Middle frontal gyrus (tissue), 1 donor: ENCODE measurements around the gene PDE4DIP.
"Not testable (repeated sequence)": the region's sequence is repeated elsewhere in the genome, so short reads cannot be mapped to it uniquely, and the experiment has no call there.

ENCODE experiments used
- DNase-seq: peaks from one replicate; pipeline ENCODE4 v3.0.0-alpha.2; 2015; ENCODE audit warnings: low spot score; ENCODE audit errors: extremely low spot score

The PDE4DIP gene

DNA sequence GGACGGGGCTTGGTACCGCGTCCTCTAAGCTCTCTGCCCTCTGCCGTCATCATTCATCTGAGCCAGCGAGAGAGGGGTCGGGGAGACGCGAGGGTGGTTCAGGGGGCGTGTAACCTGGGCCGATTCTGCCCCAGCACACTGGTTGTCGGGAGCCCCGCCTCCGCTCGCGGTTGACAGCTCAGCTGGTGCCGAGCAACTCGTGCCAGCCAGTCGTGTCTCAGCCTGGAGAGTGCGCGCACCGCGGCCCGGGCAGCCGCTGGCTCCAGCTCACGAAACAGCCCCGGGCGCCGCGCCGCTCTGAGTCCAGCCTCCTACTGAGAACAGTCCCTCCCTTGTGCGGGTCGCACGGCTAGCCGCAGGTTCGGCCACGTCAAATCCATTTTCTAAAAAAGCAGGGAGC, at the start of gene PDE4DIP:
TSS of gene PDE4DIP (plus strand) at position 209 of the 400 bp plus-strand sequence. CDS start 347 bp downstream, outside the sequence.
- DNase-seq: not testable (repeated sequence)

DNA sequence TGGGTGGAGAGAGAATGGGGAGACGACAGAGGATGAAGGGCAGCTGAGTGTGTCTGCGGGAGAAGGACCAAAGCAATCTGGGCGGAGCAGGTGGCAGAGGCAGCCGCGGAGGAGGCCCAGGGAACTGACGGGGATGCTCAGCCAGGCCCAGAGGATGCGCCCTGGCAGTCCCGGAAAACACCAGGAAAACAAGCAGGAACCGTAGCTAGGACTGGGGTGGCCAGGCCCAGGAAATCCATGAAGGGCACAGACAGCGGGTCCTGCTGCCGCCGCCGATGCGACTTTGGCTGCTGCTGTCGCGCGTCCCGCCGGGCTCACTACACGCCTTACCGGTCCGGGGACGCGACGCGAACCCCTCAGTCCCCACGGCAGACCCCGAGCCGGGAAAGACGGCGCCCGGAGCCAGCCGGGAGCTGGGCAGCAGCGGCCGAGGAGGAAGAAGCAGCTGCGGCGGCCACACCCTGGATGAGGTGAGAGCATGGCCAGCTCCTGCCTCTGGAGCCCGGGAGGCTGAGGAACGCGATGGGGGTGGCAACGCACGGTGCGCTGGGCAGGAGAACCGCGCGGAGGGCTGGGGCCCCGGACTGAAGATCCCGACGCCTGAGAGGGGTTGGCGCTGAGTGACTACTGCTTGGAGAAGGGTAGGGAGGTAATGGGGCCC, 35.8 kb upstream of the PDE4DIP start:
- not testable (repeated sequence) for DNase-seq

DNA sequence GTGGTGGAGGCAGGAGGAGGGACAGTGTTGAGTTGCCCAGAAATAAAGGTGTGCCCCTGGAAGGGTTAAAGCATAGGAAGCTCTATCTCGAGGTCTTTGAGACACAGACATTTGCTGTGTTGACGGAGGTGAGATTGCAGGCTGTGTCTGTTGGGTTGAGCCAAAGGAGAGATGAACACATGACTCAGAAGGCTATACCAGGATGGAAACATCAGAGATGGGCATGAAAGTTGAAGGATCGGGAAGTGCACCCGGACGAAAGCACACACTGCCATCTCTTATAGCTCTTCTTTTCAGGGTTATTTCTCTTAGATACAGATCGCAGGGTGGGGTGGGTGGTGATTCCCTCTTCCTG, 35.3 kb upstream of the PDE4DIP start:
- DNase-seq: not testable (repeated sequence)

DNA sequence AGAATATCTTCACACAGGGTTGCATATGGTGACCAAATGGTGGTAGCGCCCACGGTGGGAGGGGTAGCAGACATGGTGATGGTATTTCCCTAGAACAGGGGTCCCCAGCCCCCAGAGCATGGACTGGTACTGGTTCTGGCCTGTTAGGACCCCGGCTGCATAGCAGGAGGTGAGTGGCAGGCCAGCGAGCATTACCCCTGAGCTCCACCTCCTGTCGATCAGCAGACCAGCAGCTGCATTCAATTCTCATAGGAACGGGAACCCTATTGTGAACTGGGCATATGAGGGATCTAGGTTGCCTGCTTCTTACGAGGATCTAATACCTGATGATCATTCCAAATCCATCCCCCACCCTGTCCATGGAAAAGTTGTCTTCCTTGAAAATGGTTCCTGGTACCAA, 22.0 kb upstream of the PDE4DIP start:
- DNase-seq: not testable (repeated sequence)

DNA sequence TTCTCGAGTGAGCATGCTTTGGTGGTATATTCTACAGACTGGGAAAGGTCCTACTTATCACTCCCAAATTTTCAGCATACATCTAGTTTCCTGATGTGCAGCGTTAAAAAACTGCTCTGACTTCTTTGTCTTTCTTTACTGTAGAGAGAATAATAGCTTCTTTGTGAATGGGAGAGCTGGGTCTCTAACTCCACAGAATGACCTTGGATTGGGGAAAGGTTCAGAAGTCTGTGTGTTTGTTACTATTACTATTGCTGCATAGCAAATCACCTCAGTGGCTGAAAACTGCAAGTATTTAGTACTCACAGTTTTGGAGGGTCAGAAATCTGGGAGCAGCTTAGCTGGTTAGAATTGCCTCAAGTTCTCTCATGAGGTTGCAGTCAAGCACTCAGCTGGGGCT, 20.4 kb upstream of the PDE4DIP start:
- DNase-seq: not testable (repeated sequence)

DNA sequence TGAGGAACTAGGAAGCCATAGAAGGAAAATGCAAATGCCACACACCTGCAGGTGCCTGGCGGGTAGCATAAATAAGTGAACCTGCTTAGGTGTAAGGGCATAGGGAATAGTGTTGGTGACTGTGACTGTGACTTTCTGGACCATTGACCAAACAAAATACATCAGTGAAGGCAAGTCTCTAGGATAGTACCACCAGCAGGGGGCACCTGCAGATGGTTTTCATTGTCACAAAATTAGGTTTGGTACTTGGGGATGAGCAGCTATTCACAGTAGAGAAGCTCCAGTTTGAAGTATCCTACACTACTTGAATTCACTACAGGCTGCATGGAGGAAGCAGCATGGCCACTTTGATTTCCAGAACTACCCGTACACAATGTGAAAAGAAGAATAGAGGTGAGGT, 19.2 kb upstream of the PDE4DIP start:
- DNase-seq: not testable (repeated sequence)

DNA sequence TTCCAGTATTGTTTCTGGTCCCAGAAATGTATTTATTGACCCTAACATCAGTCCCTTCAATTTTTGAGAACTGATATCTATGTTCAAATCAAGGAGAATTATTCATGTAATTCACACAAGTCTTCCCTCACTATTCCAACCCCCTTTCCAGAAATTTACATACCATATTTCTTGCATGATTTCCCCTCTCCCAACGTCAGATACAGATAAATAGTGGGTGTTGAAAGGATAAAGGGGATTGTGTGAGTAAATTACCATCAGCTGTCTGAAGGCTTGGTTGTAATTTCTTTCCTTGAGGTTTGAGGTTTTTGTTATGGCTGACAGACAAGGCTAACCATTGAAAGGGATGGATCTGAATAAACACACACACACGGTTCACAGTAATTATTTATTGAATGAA, 15.7 kb upstream of the PDE4DIP start:
- not testable (repeated sequence) for DNase-seq

DNA sequence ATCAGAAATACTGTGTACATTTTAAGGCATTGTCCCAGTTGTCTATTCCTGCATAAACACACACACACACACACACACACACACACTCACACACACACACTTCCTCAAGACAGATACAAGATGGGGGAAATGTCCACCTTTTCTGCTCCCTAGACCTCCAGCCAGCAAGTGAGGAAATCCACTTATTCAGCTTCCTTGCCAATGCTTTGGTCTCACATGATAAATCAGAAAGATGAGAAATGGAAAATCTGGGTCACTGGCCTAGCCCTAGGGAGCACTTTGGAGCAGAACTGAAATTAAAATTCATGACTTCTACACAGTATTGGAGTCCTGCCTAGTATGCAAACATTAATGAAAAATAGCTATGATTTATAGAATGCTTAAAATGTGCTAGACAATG, 15.3 kb upstream of the PDE4DIP start:
- not testable (repeated sequence) for DNase-seq

DNA sequence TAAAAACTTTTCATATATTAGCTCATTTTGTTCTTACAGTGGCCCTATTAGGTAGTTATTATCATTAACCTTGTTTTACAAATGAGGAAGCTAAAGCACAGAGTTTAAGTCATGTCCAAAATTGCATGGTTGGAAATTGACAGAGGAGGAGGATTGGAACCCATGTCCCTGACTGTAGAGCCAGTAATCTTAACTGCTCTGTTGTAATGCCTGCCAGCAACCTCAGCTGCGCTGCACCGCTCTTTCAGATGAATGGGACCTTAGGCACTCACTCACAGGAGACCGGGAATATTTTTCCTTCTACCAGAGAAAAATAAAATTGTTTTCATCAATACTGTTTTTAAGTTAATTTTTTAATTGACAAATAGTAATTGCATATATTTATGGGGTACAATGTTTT, 14.9 kb upstream of the PDE4DIP start:
- DNase-seq: not testable (repeated sequence)

DNA sequence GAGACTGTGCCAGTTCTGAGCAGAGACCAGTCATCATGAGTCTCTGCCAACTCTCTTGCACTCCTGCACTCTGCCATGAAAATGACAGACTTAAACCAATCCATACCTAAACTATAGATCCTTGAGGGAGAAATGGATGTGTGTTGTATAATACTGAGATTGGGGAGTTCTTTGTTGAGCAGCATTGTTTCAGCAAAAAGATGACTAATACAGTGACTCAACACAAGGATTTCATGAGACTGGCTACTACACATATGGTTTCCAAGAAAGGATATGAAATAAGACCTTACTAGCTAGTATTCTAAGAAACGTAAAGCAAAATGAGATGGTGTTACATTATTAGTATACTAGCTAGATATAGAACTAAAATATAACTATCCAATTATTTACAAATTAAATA, 3.0 kb upstream of the PDE4DIP start:
- DNase-seq: not testable (repeated sequence)

DNA sequence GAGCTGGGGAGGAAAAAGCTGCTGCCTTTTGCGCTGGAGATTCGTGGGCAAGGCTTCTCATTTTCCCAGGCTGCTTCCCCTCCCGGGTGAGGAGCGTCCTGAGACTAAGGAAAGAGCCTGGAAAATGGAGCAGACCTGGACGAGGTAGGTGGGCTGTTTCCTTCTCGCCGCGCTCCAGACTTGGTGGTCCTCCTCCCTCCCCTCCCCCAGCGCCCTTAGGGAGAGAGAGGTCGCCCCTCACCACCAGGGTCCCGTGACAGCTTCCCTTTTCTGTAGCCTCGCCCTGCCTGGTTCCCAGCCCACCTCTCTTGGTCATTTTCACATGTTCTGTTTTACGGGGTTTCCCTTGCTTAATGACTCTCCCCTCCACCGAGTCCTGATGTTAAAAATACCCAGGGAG, 423 bp downstream of the PDE4DIP start:
- not testable (repeated sequence) for DNase-seq

DNA sequence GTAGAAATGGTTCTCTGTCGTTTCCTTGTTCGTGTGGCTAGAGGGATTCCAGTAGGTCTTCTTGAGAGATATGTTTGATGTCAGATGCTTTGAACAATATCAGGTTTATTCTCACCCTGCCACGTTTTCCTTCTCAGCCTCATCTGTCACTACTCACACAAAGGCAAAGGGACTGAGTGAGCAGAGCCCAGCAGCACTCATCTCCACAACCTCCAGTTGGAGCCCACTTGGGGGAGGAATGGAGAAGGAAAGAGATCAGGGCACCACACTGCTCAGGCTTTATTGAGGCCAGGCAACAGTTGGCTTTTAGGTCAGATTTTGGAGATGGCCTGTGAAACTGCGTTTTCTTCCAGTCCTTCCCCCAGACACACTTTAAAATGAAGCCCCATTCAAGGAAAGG, 840 bp downstream of the PDE4DIP start:
- DNase-seq: not testable (repeated sequence)

DNA sequence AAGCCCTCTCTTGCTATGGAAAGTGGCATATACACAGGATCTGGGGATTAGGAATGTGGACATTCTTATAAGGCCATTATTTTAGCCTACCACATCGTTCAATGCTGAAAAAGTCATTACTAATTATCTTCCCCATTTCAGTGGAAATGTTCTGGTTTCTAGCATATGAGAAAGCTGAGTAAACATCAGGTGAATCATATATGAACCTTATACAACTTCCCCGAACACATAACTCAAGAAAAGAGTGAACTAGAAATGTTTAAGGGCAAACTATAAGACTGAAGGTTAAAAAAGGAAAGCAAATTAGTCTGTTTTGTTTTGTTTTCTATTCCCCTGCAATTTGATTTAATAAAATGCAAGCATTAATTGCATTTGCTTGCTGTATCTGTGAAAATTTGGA, 6.1 kb downstream of the PDE4DIP start:
- DNase-seq: not testable (repeated sequence)

DNA sequence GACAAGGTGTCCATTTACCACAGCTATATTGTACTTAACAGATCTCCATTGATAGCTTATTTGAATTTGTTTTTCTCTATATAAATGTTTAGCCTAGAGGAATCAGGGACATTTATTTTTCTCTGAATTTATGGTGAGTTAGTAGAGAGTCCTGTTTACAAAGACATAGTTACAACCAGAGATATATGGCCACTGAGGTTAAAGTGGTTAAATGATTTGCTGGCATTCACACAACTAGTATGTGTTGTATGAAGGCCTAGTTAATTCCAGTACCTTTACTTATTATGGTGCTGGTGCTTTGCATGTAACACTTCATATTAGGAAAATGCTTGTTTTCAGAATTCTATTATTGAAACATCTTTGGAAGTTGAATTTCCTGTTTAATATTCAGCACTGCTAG, 6.6 kb downstream of the PDE4DIP start:
- not testable (repeated sequence) for DNase-seq

DNA sequence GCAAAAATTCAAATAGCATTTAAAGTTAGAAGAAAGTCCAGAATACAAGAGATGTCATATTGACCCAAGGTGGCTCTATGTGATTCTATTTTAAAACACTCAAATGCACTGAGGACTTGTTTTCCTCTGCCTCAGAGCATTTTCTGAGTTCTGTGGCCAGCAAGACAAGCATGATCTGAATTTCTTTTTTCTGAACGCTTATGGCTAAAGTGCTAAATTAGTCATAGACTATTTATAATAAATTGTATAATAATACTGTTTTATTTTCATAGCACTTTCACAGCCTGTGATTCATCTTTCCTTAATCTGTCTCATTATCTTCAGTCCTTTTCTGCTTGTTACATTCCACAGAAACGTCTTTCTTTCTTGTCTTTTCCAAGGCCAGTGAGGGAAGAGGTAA, 7.5 kb downstream of the PDE4DIP start:
- not testable (repeated sequence) for DNase-seq

DNA sequence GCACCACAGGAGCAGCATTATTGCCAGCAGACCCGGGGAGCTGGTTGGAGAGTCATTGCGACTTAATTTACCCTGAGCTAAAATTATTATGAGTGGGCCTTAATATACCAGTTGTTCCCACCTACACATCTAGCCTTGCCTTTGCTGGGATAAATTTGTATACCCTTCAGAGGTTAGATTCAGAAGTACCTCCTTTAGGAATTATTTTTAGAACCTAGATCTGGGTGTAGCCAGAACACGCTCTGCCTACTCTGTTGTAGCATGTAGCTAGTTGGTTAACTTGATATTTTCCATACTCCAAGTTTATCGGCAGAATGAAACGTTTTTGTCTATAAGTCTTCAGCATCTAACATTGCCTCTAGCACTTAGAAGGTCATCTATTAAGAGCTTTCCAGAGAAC, 9.1 kb downstream of the PDE4DIP start:
- DNase-seq: not testable (repeated sequence)

DNA sequence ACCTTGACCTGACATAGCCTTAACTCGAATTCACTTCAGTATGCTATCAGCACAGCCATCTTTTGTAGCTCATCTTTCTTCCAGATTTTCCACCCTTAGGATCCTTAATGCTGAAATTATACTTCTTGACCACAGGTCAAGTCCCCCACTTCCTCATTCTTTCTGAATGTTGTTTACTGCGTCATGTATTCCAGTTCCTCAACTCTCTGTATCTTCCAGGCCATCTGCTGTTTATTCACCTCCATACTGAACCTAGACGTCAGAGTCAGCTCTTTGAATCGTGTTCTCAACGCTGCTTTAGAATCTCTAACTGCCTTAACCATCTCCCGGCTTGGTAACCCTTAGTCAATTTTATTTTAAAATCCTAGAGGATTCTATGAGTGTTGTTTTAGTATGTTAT, 9.8 kb downstream of the PDE4DIP start:
- DNase-seq: not testable (repeated sequence)

DNA sequence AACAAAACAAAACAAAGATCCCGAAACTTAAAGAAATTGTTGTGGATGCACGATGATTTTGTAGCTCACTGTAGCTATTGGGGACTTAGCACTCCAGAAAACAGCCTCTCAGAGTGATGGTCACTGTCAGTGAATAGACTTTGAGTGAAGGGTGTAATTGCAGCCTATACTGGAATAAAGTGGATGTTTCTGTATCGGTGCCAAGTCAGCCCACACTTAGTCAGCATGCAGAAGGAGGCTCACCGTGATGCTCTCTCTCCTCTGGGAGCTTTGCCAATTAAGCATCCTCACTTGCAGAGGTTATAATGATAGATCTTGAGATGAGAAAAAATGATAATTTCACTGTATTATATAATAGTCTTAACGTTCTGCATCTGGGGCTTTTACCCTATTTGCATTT, 11.1 kb downstream of the PDE4DIP start:
- DNase-seq: not testable (repeated sequence)

DNA sequence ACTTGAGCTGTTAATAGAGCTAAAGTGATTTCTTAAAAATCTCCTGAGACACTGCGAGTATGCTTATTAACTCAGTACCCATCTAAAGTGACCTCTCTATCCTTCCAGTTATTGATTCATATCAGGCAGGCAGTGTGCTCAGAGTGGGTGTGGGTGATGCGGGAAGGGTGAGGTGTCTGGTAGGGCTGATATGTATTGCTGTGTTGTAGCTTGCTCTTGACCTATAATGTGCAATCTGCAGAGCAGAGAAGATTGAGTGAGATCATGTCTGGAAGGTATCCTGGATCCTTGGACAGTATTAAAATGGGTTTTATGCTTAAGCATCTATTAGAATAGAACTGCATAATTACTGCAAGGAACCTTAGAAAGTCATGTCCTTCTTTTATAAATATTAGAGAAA, 15.8 kb downstream of the PDE4DIP start:
- DNase-seq: not testable (repeated sequence)

DNA sequence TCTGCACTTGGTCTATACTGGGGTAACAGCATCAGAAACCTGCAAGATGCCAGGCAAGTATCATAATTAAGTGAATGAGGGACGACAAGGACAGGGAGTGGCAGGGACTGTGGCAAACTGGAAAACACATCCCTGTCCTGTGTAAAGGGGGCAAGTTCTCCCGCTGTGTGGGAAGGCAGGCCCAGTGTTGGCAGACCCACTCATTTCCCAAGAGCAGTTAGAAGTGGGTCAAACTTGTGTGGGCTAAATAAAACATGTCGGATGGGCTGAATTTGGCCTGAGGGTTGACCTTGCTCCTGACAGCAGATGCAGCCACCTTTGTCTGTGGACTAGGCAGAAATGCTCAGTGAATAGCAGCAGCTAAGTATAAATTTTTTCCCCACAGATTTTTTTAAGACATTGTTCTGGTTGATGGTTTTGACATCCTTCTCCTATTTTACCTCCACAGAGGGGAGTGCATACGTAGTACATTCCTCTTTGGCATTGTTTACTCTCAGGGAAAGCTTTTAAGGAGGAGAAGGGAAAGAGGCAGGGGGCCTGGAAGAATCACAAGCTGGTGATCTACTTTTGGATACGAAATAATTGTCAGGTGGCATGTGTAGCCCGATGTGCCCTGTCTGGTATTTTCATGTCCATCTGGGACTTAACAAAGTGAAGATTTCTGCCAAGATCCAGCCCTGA, 16.5 kb downstream of the PDE4DIP start:
- DNase-seq: not testable (repeated sequence)

DNA sequence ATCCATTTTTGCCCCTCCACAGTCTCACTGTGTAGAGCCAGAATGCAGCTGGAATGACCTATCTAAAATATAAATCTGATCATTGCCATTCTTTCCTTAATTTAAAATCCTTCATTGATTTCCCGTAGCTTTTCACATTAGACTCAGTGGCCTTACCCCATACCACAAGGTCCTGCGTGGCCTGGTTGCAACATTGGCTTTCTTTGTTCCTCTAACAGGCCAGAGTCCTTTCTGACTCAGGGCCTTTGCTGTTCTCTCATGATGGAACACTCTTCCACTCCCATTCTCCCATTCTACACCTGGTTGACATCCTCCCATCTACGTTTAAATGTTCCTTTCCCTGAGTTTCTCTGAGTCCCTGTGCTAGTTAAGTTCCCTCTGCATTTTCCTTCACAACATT, 18.4 kb downstream of the PDE4DIP start:
- not testable (repeated sequence) for DNase-seq

DNA sequence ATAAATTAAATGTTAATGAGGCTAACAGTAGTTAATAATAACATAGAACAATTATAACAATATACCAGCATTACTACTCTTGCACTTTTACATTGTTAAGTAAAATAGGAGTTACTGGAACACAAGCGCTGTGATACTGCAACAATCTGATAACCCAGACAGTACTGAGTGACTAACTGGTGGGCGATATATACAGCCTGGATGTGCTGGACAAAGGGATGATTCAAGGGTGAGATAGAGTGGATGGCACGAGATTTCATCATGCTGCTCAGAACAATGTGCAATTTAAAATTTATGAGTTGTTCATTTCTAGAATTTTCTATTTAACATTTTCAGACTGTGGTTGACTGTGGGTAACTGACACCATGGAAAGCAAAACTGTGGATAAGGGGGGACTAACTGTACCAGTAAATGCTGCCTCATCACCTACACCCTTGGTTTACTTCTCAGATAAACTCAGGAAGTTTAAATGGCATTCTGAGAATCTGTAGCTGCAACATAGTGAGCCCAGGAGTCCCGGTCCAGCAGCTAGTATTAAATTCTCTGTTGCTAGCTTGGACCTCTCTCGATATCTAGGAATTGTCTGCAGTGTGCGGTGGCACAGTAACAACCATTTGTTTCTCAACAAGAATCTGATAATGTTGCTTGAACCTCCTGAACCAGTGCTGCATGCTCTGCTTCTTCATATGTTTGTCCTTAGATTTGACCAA, 24.9 kb downstream of the PDE4DIP start:
- not testable (repeated sequence) for DNase-seq
